Neural progenitor cell (in vitro differentiated cells): ENCODE measurements around the gene SPSB4. TPM values are rescaled to one million over a fixed set of nuclear protein-coding genes. Genes with fewer than 3 reads are reported as not detected.
A peak's percentile ranks its signal among the peaks of the same experiment; 100 is the strongest.

Experiments used
- DNase-seq: peaks from one replicate; pipeline ENCODE4 v3.0.0-alpha.2; 2016; ENCODE audit warnings: low spot score
- H2AFZ ChIP-seq: fragments of 200-600 bp; sonication (generic); replicated peaks from 2 replicates; pipeline ENCODE4 v1.6.1; 2016; ENCODE audit warnings: antibody characterized with exemption
- H3F3A ChIP-seq: fragments of 200-600 bp; sonication (generic); 2 replicates; pipeline ENCODE4 v1.6.1; 2016; ENCODE audit warnings: antibody characterized with exemption, low read depth
- H3K27ac ChIP-seq: fragments of 200-600 bp; sonication (generic); 2 replicates; pipeline ENCODE4 v1.5.1; 2016; ENCODE audit warnings: mild to moderate bottlenecking
- H3K27me3 ChIP-seq: fragments of 200-600 bp; sonication (generic); 2 replicates; pipeline ENCODE4 v1.6.1; 2016; ENCODE audit warnings: mild to moderate bottlenecking, moderate library complexity
- H3K36me3 ChIP-seq: fragments of 200-600 bp; sonication (generic); 2 replicates; pipeline ENCODE4 v1.5.1; 2016
- H3K4me1 ChIP-seq: fragments of 200-600 bp; sonication (generic); 2 replicates; pipeline ENCODE4 v1.6.1; 2016; ENCODE audit warnings: mixed run types
- H3K4me2 ChIP-seq: fragments of 200-600 bp; sonication (generic); 2 replicates; pipeline ENCODE4 v1.6.1; 2016
- H3K4me3 ChIP-seq: fragments of 200-600 bp; sonication (generic); 2 replicates; pipeline ENCODE4 v1.5.1; 2016
- H3K79me2 ChIP-seq: fragments of 200-600 bp; sonication (generic); 2 replicates; pipeline ENCODE4 v1.6.1; 2016; ENCODE audit warnings: low read depth
- H3K9ac ChIP-seq: fragments of 200-600 bp; sonication (generic); 2 replicates; pipeline ENCODE4 v1.6.1; 2016
- H3K9me3 ChIP-seq: fragments of 200-600 bp; sonication (generic); 2 replicates; pipeline ENCODE4 v1.5.1; 2016; ENCODE audit warnings: low read depth
- H4K20me1 ChIP-seq: fragments of 200-600 bp; sonication (generic); 2 replicates; pipeline ENCODE4 v1.6.1; 2016; ENCODE audit warnings: low read depth
- H3K27ac Mint-ChIP-seq: 3 replicates; pipeline ENCODE4 v1.8.0; 2021; ENCODE audit warnings: mixed read lengths
- H3K27me3 Mint-ChIP-seq: 2 replicates; pipeline ENCODE4 v1.8.0; 2022; ENCODE audit warnings: low read depth, mild to moderate bottlenecking, inconsistent platforms, moderate library complexity, mixed read lengths; ENCODE audit not compliant: insufficient read depth
- H3K36me3 Mint-ChIP-seq: 3 replicates; pipeline ENCODE4 v1.8.0; 2021; ENCODE audit warnings: mixed read lengths
- H3K4me1 Mint-ChIP-seq: 3 replicates; pipeline ENCODE4 v1.8.0; 2021; ENCODE audit warnings: mixed read lengths
- H3K4me3 Mint-ChIP-seq: 3 replicates; pipeline ENCODE4 v1.8.0; 2021; ENCODE audit warnings: mild to moderate bottlenecking, moderate library complexity, mixed read lengths
- H3K9me3 Mint-ChIP-seq: 3 replicates; pipeline ENCODE4 v1.8.0; 2020; ENCODE audit warnings: mixed read lengths
- CTCF ChIP-seq: fragments of 200-600 bp; sonication (generic); IDR thresholded peaks from 2 replicates; pipeline ENCODE4 v1.5.1; 2017; ENCODE audit warnings: antibody characterized with exemption, mild to moderate bottlenecking
- EZH2 ChIP-seq: fragments of 200-600 bp; sonication (generic); IDR thresholded peaks from 2 replicates; pipeline ENCODE4 v1.6.1; 2017; ENCODE audit warnings: antibody characterized with exemption, mild to moderate bottlenecking, moderate library complexity
- EZH2phosphoT487 ChIP-seq: fragments of 200-600 bp; sonication (generic); IDR thresholded peaks from 2 replicates; pipeline ENCODE4 v1.6.1; 2017; ENCODE audit warnings: antibody characterized with exemption
- total RNA-seq: library from RNA; depleted of rRNA; stranded (reverse); fragments of >200 nt; gene quantifications from 2 replicates; pipeline ENCODE4 v1.2.3, GENCODE V29; 2015; ENCODE audit warnings: low replicate concordance

The SPSB4 gene
- total RNA-seq, 1 donor from 2014 or later = 4.9 TPM

DNA sequence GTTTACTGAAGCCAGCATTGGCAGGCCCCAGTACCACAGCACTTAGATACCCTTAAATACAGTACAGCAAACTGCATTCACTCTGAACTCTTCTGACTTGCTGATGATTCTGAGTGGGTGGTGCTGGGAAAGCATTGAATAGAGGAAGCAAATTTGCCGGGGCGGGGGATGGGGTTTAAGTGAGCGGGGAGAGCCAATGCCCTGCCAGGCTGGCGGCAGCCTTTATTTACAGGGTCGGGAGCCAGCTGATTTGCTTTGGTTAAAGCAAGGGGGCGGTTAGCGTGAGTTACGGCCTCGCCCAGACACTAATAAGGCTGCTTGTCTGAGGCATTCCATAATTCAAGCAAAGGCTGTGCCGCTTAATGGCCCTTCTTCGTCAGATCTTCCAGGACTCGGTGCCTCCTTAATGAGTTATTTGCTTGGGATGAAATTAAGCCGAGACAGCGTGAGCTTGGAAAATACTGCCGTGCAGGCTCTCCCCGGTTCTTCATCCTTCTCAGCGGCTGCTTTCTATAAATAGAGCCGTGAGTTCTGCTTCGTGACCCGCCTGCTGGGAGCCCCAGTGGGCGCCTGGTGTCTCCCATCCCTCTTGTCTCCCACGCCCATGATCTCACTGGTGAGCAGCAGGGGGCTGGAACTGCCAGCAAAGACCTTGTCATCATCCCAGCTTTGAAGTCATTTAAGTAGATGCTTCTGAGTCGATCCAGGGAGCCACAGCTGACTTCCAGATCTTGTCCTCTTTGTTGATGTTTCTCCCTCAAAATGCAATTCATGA is 25.8 kb downstream of the SPSB4 start:
- no peak overlapping the region for H3K27ac ChIP-seq
- peaks cover 56% of the 10 kb centered on the region for H3K27me3 ChIP-seq
- H4K20me1 ChIP-seq = peaks cover 54% of the 10 kb centered on the region
- H2AFZ ChIP-seq = no peak overlapping the region
- Mint-ChIP-seq H3K27ac (peak overlapping the region; percentile 98), H3K9me3 (no peaks in the 10 kb centered on the region), H3K27me3 (peaks cover 7% of the 10 kb centered on the region), H3K36me3 (peaks cover 10% of the 10 kb centered on the region), H3K4me1 (peaks cover 96% of the 10 kb centered on the region), H3K4me3 (peak overlapping the region; percentile 67)
- H3K4me1 ChIP-seq = peaks cover 79% of the 10 kb centered on the region
- no peak overlapping the region for H3K9ac ChIP-seq
- no peak for TF ChIP-seq EZH2
- TF ChIP-seq CTCF = no peak
- no peak for TF ChIP-seq EZH2phosphoT487
- peak overlapping the region; percentile 4 for H3K4me3 ChIP-seq
- DNase-seq = peak; percentile 75
- peaks cover 47% of the 10 kb centered on the region for H3F3A ChIP-seq
- H3K4me2 ChIP-seq = peak overlapping the region; percentile 44
- H3K79me2 ChIP-seq = peaks cover 2% of the 10 kb centered on the region
- no peaks in the 10 kb centered on the region for H3K9me3 ChIP-seq
- H3K36me3 ChIP-seq = no peaks in the 10 kb centered on the region

GRCh38 chr3:141077631-141078030 is 26.5 kb downstream of the SPSB4 start:
- Mint-ChIP-seq H3K36me3 (peaks cover 9% of the 10 kb centered on the region), H3K4me3 (peak overlapping the region; percentile 67), H3K27ac (peak overlapping the region; percentile 98), H3K4me1 (peaks cover 96% of the 10 kb centered on the region), H3K9me3 (no peaks in the 10 kb centered on the region), H3K27me3 (peaks cover 7% of the 10 kb centered on the region)
- Histone ChIP-seq H3K4me1 (peaks cover 84% of the 10 kb centered on the region), H3K36me3 (no peaks in the 10 kb centered on the region), H3F3A (peaks cover 46% of the 10 kb centered on the region), H3K4me2 (peak overlapping the region; percentile 44), H3K27me3 (peaks cover 50% of the 10 kb centered on the region), H3K4me3 (no peak overlapping the region), H2AFZ (no peak overlapping the region), H3K27ac (no peak overlapping the region), H3K9ac (no peak overlapping the region), H3K79me2 (peaks cover 8% of the 10 kb centered on the region), H3K9me3 (no peaks in the 10 kb centered on the region), H4K20me1 (peaks cover 48% of the 10 kb centered on the region)
- no peak for DNase-seq
- TF ChIP-seq CTCF (no peak), EZH2phosphoT487 (no peak), EZH2 (no peak)

DNA sequence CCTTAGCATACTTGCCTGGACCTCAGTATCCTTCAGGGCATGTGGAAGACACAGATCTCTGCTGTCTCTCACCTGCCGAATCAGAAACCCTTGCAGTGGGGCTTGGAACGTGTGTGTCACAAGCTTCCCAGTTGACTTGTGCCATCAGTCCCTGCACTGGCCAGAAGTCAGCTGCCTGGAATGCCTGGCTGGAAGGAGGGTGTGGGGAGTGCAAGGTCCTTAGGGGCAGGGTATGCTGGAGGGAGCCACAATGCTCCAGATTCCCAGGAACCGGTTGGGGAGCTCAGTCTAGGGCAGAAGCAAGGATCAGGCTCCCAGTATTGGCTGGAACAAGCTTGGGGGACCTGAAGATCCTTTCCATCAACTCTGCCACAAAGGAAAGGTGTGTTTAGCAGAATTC is 27.1 kb downstream of the SPSB4 start:
- peaks cover 44% of the 10 kb centered on the region for H3K27me3 ChIP-seq
- no peak overlapping the region for H3K4me3 ChIP-seq
- Mint-ChIP-seq H3K27me3 (peaks cover 7% of the 10 kb centered on the region), H3K36me3 (peaks cover 7% of the 10 kb centered on the region), H3K27ac (no peak overlapping the region), H3K9me3 (no peaks in the 10 kb centered on the region), H3K4me3 (no peak overlapping the region), H3K4me1 (peaks cover 96% of the 10 kb centered on the region)
- peaks cover 89% of the 10 kb centered on the region for H3K4me1 ChIP-seq
- peaks cover 46% of the 10 kb centered on the region for H3F3A ChIP-seq
- H3K27ac ChIP-seq = no peak overlapping the region
- H3K9me3 ChIP-seq = no peaks in the 10 kb centered on the region
- DNase-seq = no peak
- no peaks in the 10 kb centered on the region for H3K36me3 ChIP-seq
- no peak overlapping the region for H2AFZ ChIP-seq
- H3K79me2 ChIP-seq = peaks cover 10% of the 10 kb centered on the region
- TF ChIP-seq EZH2 = no peak
- TF ChIP-seq CTCF = no peak
- no peak for TF ChIP-seq EZH2phosphoT487
- H4K20me1 ChIP-seq = peaks cover 42% of the 10 kb centered on the region
- peak overlapping the region; percentile 44 for H3K4me2 ChIP-seq
- no peak overlapping the region for H3K9ac ChIP-seq
